GM18498 (cell line): Measurements from ENCODE around the gene PALD1.
"Not testable (repeated sequence)": the region's sequence is repeated elsewhere in the genome, so short reads cannot be mapped to it uniquely, and the experiment has no call there.

Source experiments
- ATAC-seq: cut with Tn5 transposase; IDR thresholded peaks from one replicate; pipeline ENCODE4 v1.9.1; 2021; ENCODE audit warnings: mild to moderate bottlenecking, moderate library complexity; ENCODE audit not compliant: unreplicated experiment

The PALD1 gene

DNA sequence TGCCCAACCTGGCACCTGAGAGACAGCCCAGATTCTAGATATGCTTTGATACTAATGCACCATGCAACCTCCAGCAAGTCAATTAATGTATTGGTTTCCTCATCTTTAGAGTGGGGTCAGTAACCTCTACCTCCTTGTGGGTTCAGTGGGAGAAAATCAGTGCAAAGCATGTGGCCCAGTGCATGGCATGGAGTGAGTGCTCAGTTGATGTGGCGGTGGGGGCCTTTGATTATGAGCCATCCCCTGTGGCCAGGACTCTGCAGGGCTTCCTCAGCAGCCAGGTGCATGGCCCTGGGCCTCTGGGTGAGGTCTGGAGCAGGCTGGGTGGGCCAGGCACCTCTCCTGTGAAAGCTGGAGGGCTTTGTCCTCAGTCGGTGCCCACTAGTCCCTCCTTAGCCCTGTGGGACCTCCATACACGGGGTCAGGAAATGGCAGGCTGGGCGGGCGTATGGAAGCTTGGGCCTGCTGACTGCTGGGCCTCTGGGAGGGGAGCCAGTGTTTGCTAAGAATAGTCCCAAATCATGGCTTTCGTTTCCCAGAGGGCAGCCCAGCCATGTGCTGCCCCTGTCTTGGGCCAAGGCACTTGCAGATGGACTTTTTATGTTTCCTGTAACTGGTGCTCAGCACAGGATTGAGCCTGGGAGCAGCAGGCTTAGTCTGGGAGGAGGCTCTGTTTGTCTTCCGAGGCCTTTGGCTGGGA, 3.4 kb downstream of the PALD1 start:
- no peak for ATAC-seq

DNA sequence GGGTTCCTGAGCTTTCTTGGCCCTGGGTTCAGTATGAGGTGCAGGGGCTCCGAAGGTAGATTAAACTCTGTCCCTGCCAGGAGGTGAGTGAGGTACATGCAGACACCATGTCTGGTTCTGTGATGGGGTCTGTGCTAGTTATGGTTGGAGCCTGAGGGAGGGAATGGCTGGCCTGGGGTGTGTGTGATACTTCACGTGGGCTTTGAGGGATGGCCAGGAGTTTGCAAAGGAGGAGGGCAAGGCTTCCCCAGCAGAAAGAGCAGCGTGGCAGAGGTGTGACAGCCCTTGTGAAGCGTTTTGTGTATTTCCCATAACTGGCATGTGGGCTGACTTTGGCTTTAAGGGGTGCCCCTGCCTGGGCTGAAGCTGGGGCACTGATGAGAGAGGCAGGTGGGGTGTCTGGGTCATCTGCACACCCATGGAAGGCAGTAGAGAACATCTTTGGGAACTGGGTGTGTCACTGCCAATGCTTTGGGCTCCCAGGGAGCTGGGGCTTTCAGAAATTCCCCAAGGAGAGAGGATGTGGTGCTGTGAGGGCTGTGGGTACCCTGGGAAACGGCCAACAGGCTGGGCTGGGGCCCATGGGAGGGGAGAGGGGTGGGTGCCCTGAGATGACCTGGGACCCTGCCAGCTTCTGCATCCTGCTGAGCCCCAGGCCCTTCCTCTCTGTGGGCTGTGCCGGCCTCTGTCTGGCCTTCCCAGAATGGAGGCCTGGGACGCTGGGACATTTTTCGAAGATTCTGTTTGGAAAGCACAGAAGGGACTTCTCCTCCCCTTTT, 4.6 kb downstream of the PALD1 start:
- no peak for ATAC-seq

DNA sequence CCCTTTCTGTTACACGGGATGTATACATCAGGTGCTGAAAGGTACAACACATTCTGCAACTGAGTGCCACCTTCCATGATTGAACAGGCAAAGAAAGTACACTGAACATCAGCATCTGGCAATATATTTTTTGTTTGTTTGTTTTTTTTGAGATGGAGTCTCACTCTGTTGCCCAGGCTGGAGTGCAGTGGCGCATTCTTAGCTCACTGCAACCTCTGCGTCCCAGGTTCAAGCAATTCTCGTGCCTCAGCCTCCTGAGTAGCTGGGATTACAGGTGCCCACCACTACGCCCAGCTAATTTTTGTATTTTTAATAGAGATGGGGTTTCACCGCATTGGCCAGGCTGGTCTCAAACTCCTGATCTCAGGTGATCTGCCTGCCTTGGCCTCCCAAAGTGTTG, 5.3 kb downstream of the PALD1 start:
- not testable (repeated sequence) for ATAC-seq

DNA sequence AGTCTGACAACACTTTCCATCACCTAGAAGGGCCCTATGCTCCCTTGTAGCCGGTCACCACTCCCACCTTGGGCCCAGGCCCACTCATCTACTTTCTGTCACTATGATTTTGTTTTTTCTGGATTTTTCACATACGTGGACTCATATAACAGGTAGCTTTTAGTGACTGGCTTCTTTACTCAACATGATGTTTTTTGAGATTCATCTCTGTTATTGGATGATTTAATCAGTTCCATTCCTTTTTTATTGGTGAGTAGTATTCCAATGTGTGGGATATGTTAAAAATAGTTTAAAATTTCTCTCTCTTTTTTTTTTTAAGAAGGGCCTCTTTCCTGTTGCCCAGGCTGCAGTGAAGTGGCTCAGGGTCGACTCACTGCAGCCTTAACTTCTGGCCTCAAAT, 9.3 kb downstream of the PALD1 start:
- ATAC-seq, result no peak

DNA sequence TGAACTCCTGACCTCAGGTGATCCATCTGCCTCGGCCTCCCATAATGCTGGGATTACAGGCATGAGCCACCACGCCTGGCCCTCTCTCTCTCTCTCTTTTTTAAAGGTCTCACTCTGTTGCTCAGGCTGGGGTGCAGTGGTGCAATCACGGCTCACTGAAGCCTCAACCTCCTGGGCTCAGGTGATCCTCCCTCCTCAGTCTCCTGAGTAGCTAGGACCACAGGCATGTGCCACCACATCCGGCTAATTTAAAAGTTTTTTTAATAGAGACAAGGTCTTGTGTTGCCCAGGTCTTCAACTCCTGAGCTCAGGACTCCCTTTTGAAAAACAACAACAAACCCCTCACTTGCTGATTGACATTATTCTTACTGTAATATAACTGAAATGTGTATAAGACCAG, 11.6 kb downstream of the PALD1 start:
- ATAC-seq, result no peak

DNA sequence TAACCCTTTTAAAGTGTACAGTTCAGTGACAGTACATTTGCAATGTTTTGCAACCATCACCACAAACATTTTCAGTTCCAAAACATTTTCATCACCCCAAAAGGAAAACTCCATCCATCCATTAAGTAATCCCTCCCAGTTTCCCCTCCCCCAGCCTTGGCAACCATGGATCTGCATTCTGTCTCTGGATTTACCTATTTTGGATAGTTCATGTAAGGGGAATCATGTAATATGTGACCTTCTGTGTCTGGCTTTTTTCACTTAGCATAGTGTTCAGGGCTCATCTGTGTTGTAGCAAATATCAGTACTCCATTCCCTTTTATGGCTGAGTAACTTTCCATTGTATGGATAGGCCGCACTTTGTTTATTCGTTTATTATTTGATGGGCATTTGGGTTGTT, 13.0 kb downstream of the PALD1 start:
- ATAC-seq, result no peak

DNA sequence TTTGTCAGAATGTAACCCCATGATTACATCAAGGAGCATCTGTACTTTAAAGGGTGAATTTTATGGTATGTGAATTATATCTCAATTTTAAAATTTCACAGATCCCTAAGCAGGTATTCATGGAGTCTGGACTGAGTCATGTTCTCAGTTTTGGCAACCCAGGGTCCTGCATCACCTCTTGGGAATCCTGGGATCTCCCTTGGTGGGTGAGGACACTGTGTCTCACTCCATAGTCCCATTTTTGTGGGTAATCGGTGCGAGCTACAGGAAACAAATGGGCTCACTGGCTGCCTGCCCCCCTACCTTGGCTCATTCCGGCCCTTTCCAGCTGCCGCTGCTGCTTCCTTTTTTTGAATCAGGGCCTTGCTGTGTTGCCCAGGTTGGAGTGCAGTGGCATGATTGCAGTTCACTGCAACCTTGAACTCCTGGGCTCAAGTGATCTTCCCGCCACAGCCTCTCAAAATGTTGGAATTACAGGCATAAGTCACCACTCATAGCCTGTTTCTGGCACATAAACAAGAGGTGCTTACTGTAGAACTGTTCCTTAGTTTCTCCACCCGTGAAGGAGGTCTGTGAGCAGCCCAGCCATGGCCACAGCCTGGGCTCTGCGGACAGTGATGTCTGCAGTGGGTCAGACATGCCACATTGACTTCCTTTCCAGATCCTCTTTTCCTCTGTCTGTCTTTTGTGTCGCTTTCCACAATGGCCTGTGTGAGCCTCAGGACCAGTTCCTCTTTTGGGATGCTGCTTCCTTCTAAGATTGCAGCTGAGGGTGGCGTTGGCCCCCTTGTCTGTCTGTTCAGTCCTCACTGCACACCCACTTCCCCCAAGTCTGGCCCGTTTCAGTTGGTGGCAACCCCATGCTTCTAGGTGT, 14.5 kb downstream of the PALD1 start:
- ATAC-seq, result peak; percentile 41

DNA sequence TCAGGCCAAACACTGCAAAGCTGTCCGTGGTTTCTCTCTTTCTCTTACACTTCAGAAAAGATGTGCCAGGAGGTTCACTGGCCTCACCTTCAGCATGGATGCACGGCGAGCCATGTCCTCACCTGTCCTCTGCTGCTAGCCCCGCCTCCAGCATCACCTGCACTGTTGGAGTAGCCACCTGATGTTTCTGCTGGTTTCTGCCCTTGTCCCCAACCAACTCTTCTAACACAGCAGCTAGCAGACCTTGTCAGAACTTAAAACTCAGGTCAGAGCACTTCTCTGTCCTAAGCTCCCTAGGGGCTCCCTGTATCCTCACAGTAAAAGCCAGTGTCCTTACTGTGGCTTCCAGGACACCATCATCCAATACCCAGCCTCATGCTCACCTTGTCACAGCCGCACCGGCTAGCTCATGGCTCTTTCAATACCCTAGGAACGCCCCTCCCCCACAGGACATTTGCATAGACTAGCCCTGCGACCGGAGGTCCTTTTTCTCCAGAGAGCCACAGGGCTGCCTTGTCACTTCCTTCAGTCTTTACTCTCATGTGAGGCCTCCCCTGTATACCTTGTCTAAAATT, 15.2 kb downstream of the PALD1 start:
- ATAC-seq, result peak; percentile 76

DNA sequence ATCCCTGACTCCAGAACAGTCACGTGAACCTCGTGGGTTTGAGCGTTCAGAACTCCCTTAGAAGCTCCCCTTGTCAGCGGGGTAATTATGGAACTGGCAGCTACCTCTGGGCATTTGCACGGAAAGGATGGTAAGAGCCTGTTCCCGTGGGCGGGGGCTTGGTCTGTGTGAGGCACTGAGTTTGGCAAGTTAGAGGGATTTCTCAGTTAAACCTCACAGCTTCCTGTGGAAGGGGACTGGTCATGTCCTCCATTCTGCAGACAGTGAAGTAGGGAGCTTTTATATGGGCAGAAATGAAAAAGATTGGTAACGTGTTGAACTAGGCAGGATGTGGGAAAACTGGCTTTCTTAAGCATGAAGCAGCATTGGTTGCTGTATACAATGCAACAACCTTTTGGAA, 16.0 kb downstream of the PALD1 start:
- ATAC-seq, result peak; percentile 3

DNA sequence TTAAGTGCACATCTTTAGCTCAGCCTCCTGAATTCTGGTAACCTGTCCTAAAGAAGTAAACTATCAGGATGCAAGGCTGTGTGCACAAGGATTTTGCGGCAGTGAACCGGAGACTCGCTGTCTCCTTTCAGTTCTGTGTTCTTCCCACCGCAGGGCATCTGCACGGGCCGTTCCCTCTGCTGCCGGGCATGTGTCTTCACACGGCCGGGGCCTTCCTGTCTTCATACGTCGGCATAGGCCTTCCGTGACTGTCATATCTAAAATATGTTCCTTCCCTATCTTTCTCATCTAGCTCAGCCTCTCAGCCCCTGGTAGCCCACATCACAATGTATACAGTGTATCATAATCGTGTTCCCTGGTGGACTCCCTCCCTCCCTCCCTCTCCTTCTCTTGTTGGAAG, 16.4 kb downstream of the PALD1 start:
- peak; percentile 11 for ATAC-seq

DNA sequence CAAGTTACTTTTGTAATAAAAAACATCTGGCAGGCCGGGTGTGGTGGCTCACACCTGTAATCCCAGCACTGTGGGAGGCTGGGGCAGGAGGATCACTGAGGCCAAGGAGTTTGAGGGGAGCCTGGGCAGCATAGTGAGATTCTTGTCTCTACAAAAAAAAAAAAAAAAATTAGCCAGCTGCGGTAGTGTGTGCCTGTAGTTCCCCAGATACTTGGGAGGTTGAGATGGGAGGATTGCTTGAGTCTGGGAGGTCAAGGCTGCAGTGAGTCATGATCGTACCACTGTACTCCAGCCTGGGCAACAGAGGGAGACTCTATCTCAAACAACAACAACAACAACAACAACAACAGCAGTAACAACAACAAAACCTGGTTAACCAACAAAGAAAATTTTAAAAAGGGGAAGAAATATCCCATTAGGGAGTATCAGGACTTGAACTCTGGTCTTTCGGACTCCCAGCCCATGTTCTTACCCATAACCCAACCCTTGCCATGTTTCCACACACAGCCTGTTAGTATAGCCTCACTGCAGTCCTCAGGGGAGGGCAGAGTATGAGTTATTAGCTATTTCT, 17.2 kb downstream of the PALD1 start:
- no peak for ATAC-seq

DNA sequence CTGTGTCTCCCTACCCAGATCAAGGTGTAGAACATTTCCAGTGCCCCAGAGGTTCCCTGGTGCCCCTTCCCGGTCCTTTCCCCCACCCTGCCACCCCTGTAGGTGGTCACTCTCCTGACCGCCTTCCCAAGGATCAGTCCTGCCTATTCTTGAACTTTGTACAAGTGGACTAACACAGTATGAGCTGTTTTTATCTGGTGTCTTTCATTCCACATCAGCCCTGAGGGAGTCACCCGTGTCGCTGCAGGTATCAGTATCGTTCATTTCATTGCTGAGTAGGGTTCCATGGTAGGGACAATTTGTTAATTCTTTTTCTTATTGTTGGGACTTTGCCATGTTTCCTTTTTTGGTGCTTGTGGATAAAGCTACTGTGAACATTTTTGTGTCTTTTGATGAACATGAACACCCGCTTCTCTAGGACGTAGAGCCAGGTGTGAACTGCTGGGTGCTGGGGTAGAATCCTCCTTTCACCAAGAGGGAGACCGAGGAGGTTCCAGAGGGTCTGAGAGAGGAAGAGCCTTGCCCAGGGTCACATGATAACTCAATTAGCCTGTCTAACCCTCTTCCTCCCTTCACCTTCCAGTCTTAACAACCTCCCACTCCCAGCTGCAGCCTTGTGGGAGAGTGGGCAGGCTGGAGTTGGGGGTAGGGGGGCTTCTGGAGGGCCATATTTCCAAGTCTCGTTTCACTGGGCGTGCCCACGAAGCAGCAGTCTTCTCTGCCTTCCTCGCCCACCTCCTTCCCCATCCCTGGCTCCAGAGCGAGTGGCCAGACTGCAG, 18.0 kb downstream of the PALD1 start:
- no peak for ATAC-seq

DNA sequence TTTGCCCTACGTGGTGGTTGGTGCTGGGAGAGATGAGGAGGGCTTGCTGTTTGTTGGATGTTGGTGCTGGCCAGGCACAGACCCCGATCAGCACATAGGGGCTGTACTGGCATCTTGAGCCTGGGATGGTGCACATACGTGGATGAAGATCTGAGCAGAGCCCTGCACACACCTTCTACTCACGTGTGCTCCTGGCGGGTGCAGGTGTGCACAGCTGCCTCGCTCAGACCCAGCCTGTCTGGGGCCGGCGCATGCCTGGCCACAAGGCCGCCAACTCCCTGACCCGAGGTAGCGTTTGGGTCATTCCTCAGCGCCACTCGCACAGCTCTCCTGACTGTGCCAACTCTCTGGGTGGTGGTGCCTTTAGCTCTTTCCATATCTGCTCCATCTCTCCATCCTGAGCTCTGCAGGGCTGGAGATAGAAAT, 18.6 kb downstream of the PALD1 start:
- no peak for ATAC-seq

DNA sequence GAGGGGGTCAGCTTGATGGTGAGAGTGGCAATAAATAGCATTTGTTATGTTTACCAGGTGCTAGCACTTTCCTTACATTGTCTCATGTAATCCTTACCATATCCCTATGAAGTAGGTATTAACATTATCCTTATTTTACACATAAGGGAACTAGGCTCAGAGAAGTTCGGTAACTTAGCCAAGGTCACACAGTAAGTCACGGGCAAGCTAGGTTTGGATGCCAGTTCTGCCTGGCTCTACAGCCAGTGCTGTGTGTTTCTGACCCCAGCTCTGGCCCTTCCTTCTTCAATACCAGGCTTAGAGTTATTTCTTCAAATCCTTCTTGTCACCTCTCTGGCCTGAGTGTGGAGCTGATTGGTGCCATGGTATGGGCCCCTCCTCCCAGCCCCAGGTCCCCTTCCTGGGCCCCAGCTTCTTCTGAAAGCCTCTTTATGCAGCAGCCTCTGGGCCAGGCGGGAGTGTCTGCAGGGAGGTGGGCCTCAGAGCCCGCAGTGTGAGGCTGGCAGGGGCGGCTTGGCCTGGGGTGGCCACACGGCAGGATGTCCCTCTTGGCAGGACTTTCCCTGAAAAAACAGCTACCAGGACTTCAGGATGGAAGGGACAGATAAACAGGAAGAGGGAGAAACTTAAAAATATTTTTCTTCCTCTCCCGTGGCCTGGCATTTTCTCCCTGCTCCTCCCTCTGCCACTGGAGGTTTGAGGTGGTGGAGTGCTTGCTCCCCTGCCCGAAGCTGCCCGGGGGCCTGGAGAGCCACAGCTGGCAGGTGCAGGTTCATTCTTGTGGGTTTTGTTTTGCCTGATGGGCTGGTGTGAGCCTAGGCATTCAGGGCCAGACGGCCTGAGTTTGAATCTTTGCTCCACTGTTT, 20.6 kb downstream of the PALD1 start:
- ATAC-seq, result no peak

DNA sequence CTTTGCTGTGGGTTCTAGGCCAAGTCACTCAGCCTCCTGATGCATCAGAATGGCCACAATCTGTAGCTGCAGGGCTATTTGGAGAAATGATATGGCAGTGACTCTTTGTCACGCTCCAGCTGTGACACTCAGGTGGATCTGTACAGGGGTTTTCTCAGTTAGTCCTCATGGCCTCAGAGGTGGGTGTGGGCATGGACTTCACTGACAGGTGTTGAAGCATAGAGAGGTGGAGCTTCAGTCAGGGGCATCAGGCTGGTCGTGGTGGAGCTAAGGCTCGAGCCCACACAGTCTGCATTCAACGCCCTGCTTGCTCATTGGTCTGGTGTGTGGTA, 21.2 kb downstream of the PALD1 start:
- ATAC-seq, result no peak

DNA sequence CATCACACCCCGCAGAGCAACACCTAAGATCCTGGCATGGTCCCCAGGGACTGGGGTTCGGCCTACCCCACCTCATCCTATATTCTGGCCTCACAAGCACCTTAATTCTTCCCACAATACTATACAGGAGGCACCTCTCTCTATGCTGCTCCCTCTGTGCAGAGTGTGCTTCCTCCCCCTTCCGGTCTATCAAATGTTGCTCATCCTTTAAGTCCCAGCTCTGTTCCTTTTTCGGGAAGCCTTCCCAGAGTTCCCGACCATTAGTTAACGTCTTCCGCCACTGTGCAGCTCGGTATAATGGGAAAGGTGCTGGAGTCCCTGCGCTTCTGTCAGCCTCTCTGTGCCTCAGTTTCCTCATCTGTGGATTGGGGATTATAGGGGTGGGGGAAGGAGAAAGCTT, 21.8 kb downstream of the PALD1 start:
- ATAC-seq, result no peak

DNA sequence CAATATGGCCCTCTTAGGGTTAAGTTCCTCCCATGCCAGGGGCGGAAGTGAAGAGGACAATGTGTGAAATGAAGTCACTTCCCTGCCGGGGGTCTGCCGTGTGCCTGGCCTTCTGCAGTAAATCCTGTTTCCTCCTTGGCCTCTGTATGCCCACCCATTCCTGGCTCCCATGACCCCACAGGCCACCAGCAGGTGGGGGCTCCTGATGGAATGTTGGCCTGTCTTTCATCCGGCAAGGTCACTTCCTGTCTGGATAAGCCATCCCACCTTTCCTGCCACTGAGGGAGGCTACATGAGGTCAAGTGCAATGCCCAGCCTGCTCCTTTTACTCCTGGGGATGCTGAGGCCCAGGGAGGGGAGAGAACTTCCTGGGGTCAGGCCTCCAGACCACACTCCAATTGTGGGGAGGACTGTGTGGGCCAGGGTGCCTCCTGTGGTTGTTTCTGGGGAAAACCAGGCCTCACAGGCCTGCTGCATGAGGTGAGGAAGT, 22.3 kb downstream of the PALD1 start:
- ATAC-seq, result no peak

DNA sequence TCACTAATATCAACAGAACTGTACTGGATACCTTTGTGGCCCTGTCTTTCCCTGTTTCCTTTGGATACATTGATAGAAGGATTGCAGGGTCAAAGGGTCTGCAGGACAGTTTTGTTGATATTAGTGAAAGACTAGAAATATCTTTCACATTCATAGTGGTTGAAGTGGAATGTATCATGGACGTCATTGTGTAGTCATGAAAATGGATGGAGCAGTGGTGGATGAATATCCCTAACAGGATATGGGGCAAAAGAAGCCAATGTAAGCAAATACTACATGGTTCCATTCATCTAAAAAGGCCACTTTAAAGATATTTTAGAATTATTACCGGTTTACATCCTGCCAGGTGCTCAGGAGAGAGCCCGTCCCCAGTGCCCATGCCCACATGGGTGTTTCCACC, 23.8 kb downstream of the PALD1 start:
- ATAC-seq, result no peak

DNA sequence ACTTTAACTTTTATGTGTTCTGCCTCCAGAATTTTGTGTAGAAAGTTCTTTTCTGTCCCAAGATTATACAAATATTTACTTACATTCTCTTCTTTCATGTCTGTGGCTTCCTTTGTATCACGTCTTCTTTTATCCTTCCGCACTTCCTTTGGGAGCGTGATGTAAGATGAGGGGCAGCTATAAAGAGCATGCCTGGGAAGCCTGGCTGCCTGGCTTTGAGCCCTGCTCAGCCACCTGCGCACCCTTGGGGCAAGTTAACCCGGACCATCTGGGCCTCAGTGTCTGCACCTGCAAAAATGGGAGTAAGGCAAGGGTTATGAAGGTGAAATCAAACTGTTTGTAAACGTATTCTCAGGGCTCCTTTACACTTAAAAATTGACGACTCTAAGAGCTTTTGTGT, 25.2 kb downstream of the PALD1 start:
- ATAC-seq, result no peak
